Activated T-helper 17 cell treated with anti-CD3 and anti-CD28 coated beads, Interleukin-2, amount 50 U/mL, for 72 hours (primary cell): Measurements from ENCODE around the gene MYO1D. TPM values are rescaled to one million over a fixed set of nuclear protein-coding genes. Genes with fewer than 3 reads are reported as not detected.
"Not testable (repeated sequence)": the region's sequence is repeated elsewhere in the genome, so short reads cannot be mapped to it uniquely, and the experiment has no call there.

Source experiments
- ATAC-seq: fragments of 150-1000 bp; cut with Tn5 transposase; replicated peaks from 2 replicates; pipeline ENCODE4 v1.10.0; 2021; ENCODE audit warnings: mild to moderate bottlenecking, moderate library complexity
- H3K27ac Mint-ChIP-seq: one replicate; pipeline ENCODE4 v1.8.0; 2022; ENCODE audit warnings: mixed read lengths
- H3K27me3 Mint-ChIP-seq: one replicate; pipeline ENCODE4 v1.8.0; 2022; ENCODE audit warnings: mixed read lengths
- H3K36me3 Mint-ChIP-seq: one replicate; pipeline ENCODE4 v1.8.0; 2022; ENCODE audit warnings: low read depth, mild to moderate bottlenecking, mixed read lengths
- H3K4me1 Mint-ChIP-seq: one replicate; pipeline ENCODE4 v1.8.0; 2022; ENCODE audit warnings: mixed read lengths
- H3K4me3 Mint-ChIP-seq: one replicate; pipeline ENCODE4 v1.8.0; 2022; ENCODE audit warnings: mild to moderate bottlenecking, mixed read lengths
- H3K9me3 Mint-ChIP-seq: one replicate; pipeline ENCODE4 v1.8.0; 2022; ENCODE audit warnings: mixed read lengths
- total RNA-seq, 2 donors: library from RNA; stranded (reverse); gene quantifications; one replicate each; pipeline ENCODE4 v1.2.3, GENCODE V29; 2022

Gene MYO1D
- total RNA-seq, 2 donors from 2014 or later, result 9.1 to 32.0 TPM

GRCh38 chr17:32907583-32907982, 30.7 kb upstream of the MYO1D start:
- no peaks in the 10 kb centered on the region for H3K9me3 Mint-ChIP-seq
- ATAC-seq, result no peak
- H3K36me3 Mint-ChIP-seq, result no peaks in the 10 kb centered on the region
- no peak overlapping the region for H3K27ac Mint-ChIP-seq
- no peak overlapping the region for H3K4me3 Mint-ChIP-seq
- peaks cover 19% of the 10 kb centered on the region for H3K27me3 Mint-ChIP-seq
- peaks cover 19% of the 10 kb centered on the region for H3K4me1 Mint-ChIP-seq

DNA sequence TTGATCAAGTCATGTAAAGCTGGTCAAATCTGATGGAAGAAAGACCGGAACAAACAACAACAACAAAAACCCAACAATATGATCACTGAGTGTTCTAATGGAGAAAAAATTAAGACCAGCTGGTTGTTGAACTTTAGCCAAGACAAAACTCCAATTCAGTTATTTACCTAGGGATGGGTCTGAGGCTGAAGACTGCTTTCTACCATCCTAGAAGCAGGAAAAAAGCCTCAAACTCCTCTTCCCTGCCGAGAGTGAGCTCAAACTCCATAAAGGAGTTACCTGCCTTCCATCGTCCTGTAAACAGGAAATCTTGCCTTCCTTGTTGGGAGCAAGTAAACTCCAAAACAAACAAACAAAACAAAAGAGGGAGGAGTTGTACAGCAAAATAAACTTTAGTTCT, 28.0 kb upstream of the MYO1D start:
- Mint-ChIP-seq H3K27me3 (peaks cover 19% of the 10 kb centered on the region), H3K36me3 (no peaks in the 10 kb centered on the region), H3K4me1 (peaks cover 19% of the 10 kb centered on the region), H3K4me3 (peak overlapping the region; percentile 64), H3K9me3 (no peaks in the 10 kb centered on the region), H3K27ac (peak overlapping the region; percentile 83)
- ATAC-seq, result no peak

GRCh38 chr17:32903774-32904673, 27.1 kb upstream of the MYO1D start:
- ATAC-seq, result peak; percentile 99
- Mint-ChIP-seq H3K9me3 (no peaks in the 10 kb centered on the region), H3K4me3 (peak overlapping the region; percentile 64)

GRCh38 chr17:32901743-32902142, 24.8 kb upstream of the MYO1D start:
- Mint-ChIP-seq H3K36me3 (no peaks in the 10 kb centered on the region), H3K4me1 (peaks cover 23% of the 10 kb centered on the region), H3K4me3 (no peak overlapping the region), H3K9me3 (no peaks in the 10 kb centered on the region), H3K27ac (no peak overlapping the region), H3K27me3 (peaks cover 21% of the 10 kb centered on the region)
- ATAC-seq, result no peak

More at GRCh38 chr17:32903774-32904673, 27.1 kb upstream of the MYO1D start:
- Mint-ChIP-seq H3K27ac (peak overlapping the region; percentile 83), H3K27me3 (peaks cover 19% of the 10 kb centered on the region), H3K36me3 (no peaks in the 10 kb centered on the region), H3K4me1 (peaks cover 19% of the 10 kb centered on the region)

GRCh38 chr17:32899236-32900013, 22.5 kb upstream of the MYO1D start:
- ATAC-seq, result no peak
- Mint-ChIP-seq H3K36me3 (no peaks in the 10 kb centered on the region), H3K9me3 (no peaks in the 10 kb centered on the region), H3K27me3 (peaks cover 8% of the 10 kb centered on the region), H3K27ac (no peak overlapping the region), H3K4me1 (peaks cover 12% of the 10 kb centered on the region), H3K4me3 (no peak overlapping the region)

DNA sequence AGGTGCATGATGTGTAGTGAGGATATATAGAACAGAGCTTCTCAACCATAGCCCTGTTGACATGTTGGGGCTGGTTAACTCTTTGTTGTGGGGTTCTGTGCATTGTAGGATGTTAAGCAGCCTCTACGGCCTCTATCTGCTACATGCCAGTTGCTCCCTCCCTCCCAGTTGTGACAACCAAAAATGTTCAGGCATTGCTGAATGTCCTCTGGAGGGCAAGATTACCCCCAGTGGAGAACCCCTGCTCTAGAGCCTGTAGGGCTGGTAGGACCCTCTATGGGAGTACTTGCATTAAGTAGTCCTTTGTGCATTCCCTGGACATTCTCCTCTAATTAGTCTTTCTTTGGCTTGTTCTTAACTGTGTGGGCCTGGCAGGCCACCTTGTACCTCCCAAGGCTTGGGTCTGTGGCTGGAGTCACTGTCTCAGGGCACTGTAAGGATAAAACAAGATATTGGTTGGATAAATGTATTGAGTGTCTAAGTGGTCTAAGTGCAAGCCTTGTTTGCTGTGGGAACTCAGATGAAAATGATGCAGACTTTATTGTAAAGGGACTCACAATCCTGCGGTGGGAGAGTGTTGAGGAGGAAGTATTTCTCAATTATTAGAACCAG, 19.8 kb upstream of the MYO1D start:
- no peaks in the 10 kb centered on the region for H3K36me3 Mint-ChIP-seq
- H3K4me1 Mint-ChIP-seq, result peaks cover 4% of the 10 kb centered on the region
- ATAC-seq, result no peak

GRCh38 chr17:32894245-32894644, 17.3 kb upstream of the MYO1D start:
- no peaks in the 10 kb centered on the region for H3K36me3 Mint-ChIP-seq
- ATAC-seq, result no peak
- peaks cover 8% of the 10 kb centered on the region for H3K27me3 Mint-ChIP-seq
- H3K9me3 Mint-ChIP-seq, result no peaks in the 10 kb centered on the region
- H3K4me3 Mint-ChIP-seq, result no peak overlapping the region
- no peak overlapping the region for H3K27ac Mint-ChIP-seq
- peaks cover 4% of the 10 kb centered on the region for H3K4me1 Mint-ChIP-seq

More for the DNA sequence above, 19.8 kb upstream of the MYO1D start:
- no peak overlapping the region for H3K4me3 Mint-ChIP-seq
- H3K27me3 Mint-ChIP-seq, result peaks cover 8% of the 10 kb centered on the region
- H3K9me3 Mint-ChIP-seq, result no peaks in the 10 kb centered on the region
- no peak overlapping the region for H3K27ac Mint-ChIP-seq

DNA sequence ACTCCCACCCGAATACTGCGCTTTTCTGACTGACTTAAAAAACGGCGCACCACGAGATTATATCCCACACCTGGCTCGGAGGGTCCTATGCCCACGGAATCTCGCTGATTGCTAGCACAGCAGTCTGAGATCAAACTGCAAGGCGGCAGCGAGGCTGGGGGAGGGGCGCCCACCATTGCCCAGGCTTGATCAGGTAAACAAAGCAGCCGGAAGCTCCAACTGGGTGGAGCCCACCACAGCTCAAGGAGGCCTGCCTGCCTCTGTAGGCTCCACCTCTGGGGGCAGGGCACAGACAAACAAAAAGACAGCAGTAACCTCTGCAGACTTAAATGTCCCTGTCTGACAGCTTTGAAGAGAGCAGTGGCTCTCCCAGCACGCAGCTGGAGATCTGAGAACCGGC, 10.5 kb upstream of the MYO1D start:
- not testable (repeated sequence) for H3K4me3 Mint-ChIP-seq, H3K36me3 Mint-ChIP-seq, ATAC-seq, H3K9me3 Mint-ChIP-seq, H3K4me1 Mint-ChIP-seq, H3K27ac Mint-ChIP-seq
- peaks cover 13% of the 10 kb centered on the region for H3K27me3 Mint-ChIP-seq

DNA sequence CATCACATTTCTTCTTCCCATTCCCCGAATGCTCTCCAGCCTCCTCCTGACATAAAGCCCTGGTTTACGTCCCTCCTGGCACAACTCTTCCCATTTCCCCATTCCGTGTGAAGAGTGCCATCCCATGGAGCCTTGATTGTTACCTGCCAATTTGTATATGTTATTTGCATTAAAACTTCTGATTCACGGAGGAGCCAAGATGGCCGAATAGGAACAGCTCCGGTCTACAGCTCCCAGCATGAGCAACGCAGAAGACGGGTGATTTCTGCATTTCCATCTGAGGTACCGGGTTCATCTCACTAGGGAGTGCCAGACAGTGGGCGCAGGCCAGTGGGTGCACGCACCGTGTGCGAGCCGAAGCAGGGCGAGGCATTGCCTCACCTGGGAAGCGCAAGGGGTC, 10.0 kb upstream of the MYO1D start:
- Mint-ChIP-seq H3K27me3 (peaks cover 13% of the 10 kb centered on the region), H3K4me1 (peaks cover 11% of the 10 kb centered on the region)
- H3K4me3 Mint-ChIP-seq, H3K9me3 Mint-ChIP-seq, H3K36me3 Mint-ChIP-seq, H3K27ac Mint-ChIP-seq, ATAC-seq: not testable (repeated sequence)

GRCh38 chr17:32882734-32883133, 5.8 kb upstream of the MYO1D start:
- Mint-ChIP-seq H3K9me3 (no peaks in the 10 kb centered on the region), H3K36me3 (no peaks in the 10 kb centered on the region), H3K27ac (peak overlapping the region; percentile 73), H3K4me1 (peaks cover 20% of the 10 kb centered on the region), H3K27me3 (peaks cover 19% of the 10 kb centered on the region), H3K4me3 (peak overlapping the region; percentile 53)
- peak; percentile 97 for ATAC-seq

GRCh38 chr17:32882029-32882428, 5.1 kb upstream of the MYO1D start:
- no peaks in the 10 kb centered on the region for H3K9me3 Mint-ChIP-seq
- no peaks in the 10 kb centered on the region for H3K36me3 Mint-ChIP-seq
- peak overlapping the region; percentile 53 for H3K4me3 Mint-ChIP-seq
- peaks cover 20% of the 10 kb centered on the region for H3K4me1 Mint-ChIP-seq
- peaks cover 19% of the 10 kb centered on the region for H3K27me3 Mint-ChIP-seq
- no peak for ATAC-seq
- peak overlapping the region; percentile 73 for H3K27ac Mint-ChIP-seq

DNA sequence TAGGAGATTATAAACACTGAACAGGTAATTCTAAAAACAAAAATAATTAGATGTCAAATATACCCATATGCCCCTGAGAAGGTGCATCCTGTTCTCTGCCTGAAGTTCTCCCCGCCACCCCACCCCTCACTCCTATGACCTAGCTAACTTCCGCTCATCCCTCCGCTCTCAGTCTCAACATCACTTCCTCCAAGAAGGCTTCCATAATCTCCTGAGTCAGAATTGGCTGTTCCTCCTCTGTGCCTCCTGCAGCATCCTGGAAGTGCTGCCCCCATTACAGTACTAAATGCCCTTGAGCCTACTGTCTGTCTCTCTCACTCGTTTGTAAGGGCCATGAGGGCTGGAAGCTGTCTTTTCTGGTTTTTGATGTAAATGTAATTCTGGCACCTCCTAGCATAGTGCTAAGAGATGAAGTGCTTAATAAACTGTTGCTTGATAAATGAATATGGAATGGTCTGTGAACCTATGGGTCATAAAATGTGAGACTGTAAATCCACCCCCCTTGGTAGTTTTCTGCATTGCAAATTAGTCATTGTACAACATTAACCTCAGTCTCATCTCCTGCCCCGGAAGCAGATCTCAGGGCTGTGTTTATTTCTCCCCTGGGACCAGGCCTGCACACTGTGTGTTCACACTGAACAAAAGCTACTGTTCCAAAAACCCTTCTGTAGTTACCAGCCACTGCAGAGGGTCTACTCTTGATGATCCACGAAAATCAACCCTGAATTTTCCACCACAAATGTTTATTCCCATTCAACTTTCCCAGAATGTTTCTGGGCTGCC, 3.9 kb upstream of the MYO1D start:
- no peak for ATAC-seq
- Mint-ChIP-seq H3K4me3 (peak overlapping the region; percentile 29), H3K4me1 (peaks cover 20% of the 10 kb centered on the region), H3K36me3 (peaks cover 5% of the 10 kb centered on the region), H3K27me3 (peaks cover 13% of the 10 kb centered on the region), H3K9me3 (no peaks in the 10 kb centered on the region), H3K27ac (peak overlapping the region; percentile 28)

GRCh38 chr17:32879134-32879533, 2.2 kb upstream of the MYO1D start:
- no peaks in the 10 kb centered on the region for H3K9me3 Mint-ChIP-seq
- peaks cover 9% of the 10 kb centered on the region for H3K36me3 Mint-ChIP-seq
- H3K27me3 Mint-ChIP-seq, result peaks cover 9% of the 10 kb centered on the region
- H3K4me1 Mint-ChIP-seq, result peaks cover 20% of the 10 kb centered on the region
- ATAC-seq, result no peak
- H3K27ac Mint-ChIP-seq, result no peak overlapping the region
- H3K4me3 Mint-ChIP-seq, result no peak overlapping the region

GRCh38 chr17:32878211-32878610, 1.3 kb upstream of the MYO1D start:
- H3K4me3 Mint-ChIP-seq, result peak overlapping the region; percentile 67
- no peaks in the 10 kb centered on the region for H3K9me3 Mint-ChIP-seq
- H3K27ac Mint-ChIP-seq, result no peak overlapping the region
- peaks cover 21% of the 10 kb centered on the region for H3K4me1 Mint-ChIP-seq
- peaks cover 6% of the 10 kb centered on the region for H3K27me3 Mint-ChIP-seq
- peaks cover 13% of the 10 kb centered on the region for H3K36me3 Mint-ChIP-seq
- ATAC-seq, result no peak
